Astrocyte of the cerebellum (primary cell): Measurements from ENCODE around the gene SSR1.
A peak's percentile ranks its signal among the peaks of the same experiment; 100 is the strongest.
"Not testable (repeated sequence)": the region's sequence is repeated elsewhere in the genome, so short reads cannot be mapped to it uniquely, and the experiment has no call there.

Experiments used
- DNase-seq: peaks from one replicate; pipeline ENCODE4 v3.0.0-alpha.2; 2011; ENCODE audit warnings: low read depth
- H3K4me3 ChIP-seq: 2 replicates; pipeline ENCODE4 v1.5.1; 2011; ENCODE audit warnings: mild to moderate bottlenecking, low read depth, low read length, moderate library complexity
- in situ Hi-C: cut with HindIII; loops from 2 replicates; pipeline ENCODE4 v1.10.0; 2017; ENCODE audit warnings: low sequenced_read_pairs
- TF ChIP-seq, protein P1 (sequence below): IDR thresholded peaks from 2 replicates; pipeline ENCODE4 v1.5.1; 2012; ENCODE audit warnings: low read length, low read depth, moderate library complexity, mild to moderate bottlenecking; ENCODE audit errors: missing control alignments

The SSR1 gene

DNA sequence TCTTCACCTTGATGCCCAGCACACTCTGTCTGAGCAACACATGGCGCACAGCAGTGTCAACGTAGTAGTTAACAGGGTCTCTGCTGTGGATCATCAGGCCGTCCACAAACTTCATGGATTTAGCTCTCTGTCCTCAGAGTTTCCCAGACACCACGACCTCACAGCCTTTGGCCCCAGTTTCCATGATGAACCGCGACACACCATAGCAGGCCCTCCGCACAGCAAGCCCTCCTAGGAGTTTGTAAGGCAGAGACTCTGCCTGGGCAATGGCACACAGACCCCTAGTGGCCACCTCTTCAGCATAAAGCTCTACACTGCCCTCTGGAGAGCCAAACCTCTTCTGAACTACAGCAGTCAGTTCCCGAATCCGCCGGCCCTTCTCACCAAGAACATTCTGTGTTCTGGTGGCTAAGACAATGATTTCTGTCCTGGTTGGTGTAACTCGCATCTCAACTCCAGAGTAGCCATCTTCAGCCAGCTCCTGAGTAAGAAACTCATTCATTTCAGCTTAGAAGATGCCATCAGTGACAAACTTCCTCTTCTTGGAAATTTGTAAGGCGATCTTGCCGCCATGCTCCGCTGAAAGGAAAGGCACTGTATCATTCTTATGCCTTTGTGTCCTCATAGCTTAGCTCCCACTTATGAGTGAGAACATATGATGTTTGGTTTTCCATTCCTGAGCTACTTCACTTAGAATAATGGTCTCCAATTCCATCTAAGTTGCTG, 26.2 kb upstream of the SSR1 start:
- in situ Hi-C loops, H3K4me3 ChIP-seq, DNase-seq: not testable (repeated sequence)
- TF ChIP-seq, protein P1, sequence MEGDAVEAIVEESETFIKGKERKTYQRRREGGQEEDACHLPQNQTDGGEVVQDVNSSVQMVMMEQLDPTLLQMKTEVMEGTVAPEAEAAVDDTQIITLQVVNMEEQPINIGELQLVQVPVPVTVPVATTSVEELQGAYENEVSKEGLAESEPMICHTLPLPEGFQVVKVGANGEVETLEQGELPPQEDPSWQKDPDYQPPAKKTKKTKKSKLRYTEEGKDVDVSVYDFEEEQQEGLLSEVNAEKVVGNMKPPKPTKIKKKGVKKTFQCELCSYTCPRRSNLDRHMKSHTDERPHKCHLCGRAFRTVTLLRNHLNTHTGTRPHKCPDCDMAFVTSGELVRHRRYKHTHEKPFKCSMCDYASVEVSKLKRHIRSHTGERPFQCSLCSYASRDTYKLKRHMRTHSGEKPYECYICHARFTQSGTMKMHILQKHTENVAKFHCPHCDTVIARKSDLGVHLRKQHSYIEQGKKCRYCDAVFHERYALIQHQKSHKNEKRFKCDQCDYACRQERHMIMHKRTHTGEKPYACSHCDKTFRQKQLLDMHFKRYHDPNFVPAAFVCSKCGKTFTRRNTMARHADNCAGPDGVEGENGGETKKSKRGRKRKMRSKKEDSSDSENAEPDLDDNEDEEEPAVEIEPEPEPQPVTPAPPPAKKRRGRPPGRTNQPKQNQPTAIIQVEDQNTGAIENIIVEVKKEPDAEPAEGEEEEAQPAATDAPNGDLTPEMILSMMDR = peak; percentile 41

DNA sequence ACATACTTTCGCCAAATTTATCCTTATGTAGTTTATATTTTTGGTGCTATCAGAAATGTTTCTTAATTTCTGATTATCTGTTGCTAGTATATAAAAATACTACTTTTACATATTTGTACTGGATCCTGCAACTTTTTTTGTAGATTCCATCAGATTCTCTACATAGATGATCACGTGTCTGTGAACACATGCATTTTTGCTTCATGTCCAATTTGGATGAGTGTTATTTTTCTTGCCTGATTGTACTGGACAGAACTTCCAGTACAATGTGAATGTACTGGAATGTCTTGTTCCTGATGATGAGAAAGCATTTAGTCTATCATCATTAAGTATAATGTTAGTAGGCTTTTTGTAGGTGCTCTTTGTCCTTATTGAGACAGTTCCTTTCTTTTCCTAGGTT, 25.0 kb upstream of the SSR1 start:
- DNase-seq = no peak
- no peak overlapping the region for H3K4me3 ChIP-seq
- in situ Hi-C loops = no loop called here
- TF ChIP-seq, protein P1 = no peak

DNA sequence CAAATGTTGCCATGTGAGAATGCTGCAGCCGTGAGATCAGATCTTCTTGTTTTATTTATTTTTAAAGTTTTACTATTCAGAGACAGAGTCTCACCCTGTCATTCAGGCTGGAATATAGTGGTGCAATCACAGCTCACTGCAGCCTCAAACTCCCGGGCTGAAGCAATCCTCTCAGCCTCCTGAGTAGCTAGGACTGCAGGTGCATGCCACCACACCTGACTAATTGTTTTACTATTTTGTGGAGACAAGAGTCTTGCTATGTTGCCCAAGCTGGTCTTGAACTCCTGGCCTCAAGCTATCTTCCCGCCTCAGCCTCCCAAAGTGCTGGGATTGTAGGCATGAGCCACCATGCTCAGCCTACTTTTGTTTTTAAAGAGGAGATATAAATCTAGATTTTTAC, 22.5 kb upstream of the SSR1 start:
- TF ChIP-seq, protein P1 = no peak
- H3K4me3 ChIP-seq = no peak overlapping the region
- no peak for DNase-seq
- in situ Hi-C loops = no loop called here

DNA sequence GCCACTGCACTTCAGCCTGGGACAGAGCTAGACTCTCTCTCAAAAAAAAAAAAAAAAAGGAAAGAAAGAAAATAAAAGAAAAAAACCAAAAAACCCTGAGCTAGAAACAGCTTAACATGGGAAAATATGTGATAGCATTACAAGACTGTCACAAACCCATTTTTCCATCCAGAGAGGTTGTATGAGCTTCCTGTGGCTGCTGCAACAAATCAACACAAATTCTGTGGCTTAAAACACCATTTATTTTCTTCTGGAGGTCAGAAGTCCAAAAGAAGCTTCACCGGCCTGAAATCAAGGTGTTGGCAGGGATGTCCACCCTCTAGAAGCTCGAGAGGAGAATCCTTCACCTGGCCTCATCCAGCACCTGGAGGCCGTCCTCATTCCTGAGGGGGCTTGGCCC, 21.7 kb upstream of the SSR1 start:
- no peak for DNase-seq
- TF ChIP-seq, protein P1 = no peak
- in situ Hi-C loops = no loop called here
- H3K4me3 ChIP-seq = no peak overlapping the region

DNA sequence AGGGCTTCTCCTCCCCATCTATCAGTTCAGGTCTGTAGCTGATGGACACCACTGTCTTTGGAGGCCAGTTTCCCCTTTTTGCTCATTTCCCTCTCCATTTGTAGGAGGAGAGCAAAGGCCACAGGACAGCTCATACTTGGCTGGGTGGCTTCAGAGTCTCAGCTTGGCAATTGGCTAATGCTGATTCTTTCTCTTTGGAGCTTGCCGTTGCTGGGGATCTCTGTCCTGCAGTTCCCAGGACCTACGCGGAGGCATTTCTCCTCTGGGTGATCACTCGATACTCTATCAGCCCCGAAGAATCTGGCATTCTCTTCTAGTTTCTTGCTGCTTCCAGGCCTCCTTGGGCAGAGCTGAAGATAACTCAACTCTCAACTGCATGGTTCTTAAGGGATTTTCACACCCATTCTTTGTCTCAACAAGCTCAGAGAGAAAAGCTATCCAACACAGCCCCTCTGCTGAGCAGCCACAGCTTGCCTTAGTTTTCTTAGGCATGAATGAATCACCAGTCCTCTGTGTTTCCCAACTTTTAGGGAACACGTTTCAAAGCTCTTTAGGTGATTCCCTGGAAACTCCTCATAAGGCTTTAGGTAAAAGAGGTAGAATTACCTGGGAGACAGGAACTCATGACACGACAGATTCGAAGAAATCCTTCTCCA, 19.2 kb upstream of the SSR1 start:
- no peak for DNase-seq
- no peak overlapping the region for H3K4me3 ChIP-seq
- in situ Hi-C loops = no loop called here

DNA sequence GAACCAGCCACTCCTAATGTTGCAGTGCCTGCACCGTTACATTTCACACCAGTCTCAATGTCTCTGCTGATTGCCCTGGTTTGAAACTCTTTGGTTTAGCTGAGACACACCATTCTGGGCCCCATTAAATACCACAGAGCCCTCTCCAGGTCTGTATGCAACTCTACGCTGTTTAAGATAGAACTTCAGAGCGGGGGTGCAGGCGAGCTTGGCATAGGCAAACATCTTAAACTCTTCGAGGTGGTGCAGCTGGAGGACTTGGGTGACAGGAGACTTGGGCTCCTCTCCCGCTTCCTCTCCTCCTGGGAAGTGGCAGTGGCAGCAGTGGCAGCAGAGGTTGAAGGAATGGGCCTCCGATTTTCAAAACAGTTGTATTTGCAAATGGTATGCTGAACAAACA, 18.5 kb upstream of the SSR1 start:
- in situ Hi-C loops = no loop called here
- H3K4me3 ChIP-seq = no peak overlapping the region
- DNase-seq = no peak
- TF ChIP-seq, protein P1 = no peak

More for the DNA sequence above, 19.2 kb upstream of the SSR1 start:
- TF ChIP-seq, protein P1 = no peak
